GM18951 (cell line): ENCODE results near the gene PHACTR3.

Source experiments
- POLR2A ChIP-seq: IDR thresholded peaks from 4 replicates; pipeline ENCODE4 v1.6.1; 2011; ENCODE audit warnings: mild to moderate bottlenecking; ENCODE audit not compliant: insufficient read length, insufficient read depth; ENCODE audit errors: extremely low read depth
- in situ Hi-C: fragments of 300-500 bp; cut with MboI; formaldehyde crosslinking; loops from one replicate; pipeline ENCODE4 v1.12.0; 2022; ENCODE audit warnings: low sequenced_read_pairs, mixed read lengths, inconsistent platforms; ENCODE audit not compliant: unreplicated experiment

The PHACTR3 gene

GRCh38 chr20:59586613-59587012, 17.7 kb upstream of the PHACTR3 start:
- TF ChIP-seq POLR2A = no peak
- in situ Hi-C loops = loop anchor here (25.0 kb wide), 1 partner anchor 176 kb away; no protein-coding TSS in a partner anchor

- in situ Hi-C loops = loop anchor here (25.0 kb wide), 1 partner anchor 175 kb away; no protein-coding TSS in a partner anchor
- TF ChIP-seq POLR2A = no peak
Measured at GRCh38 chr20:59587570-59587969, 16.8 kb upstream of the PHACTR3 start.

DNA sequence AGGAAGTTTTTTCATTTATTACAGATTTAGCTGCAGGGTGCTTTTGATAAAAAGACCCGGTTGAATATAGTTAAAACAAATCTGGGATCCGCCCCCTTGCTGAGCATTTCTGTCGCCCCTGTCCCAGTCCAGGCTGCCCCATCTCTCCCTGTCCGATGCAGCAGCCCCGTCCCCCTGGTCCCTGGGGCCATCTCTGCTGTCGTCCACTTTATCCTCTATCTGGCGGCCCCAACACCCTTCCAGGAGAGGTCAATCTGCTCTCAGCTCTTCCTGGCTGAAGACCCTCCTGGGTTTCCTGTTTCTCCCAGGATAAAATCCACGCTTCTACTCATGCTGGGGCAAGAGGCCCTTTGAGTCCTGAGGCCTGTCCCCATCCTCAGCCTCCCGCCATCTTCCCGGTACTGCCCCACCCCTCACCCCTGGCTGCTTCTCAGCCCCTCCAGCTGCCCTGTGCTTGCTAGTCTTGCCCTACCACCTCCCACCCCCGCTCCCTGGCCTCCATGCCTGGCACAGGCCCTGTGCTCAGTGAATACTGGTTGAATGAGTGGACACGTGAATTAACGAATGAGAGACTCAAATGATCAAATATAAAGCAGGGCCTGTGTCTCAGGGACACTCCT, 16.0 kb upstream of the PHACTR3 start:
- in situ Hi-C loops = loop anchor here (25.0 kb wide), 1 partner anchor 174 kb away; no protein-coding TSS in a partner anchor
- TF ChIP-seq POLR2A = no peak

DNA sequence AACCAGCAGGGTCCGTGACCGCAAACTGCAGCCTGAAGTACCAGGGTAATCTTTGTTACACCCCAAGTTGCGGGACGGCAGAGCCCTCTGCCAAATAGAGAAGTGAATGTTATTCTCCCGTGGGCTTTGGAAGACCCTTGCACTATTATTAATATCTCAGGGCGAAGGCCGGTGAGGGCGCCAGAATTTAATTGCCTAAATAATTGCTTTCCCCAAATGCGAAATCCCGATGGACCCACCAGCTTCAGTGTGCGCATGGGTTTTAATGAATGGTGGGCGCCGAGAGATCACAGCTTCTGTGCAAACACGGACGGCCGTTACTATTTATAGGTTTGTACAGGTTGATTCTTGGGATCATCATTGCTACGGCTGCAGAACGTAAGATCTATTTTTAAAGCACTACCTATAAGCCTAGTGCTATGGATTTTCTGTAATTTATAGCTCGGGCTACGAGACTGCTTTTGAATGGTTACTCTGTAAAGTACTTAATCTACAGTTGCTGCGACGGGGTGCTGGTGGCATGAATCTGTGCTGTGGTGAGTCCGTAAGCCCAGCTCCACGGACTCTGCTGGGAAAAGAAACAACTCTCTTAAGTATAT, 15.2 kb upstream of the PHACTR3 start:
- TF ChIP-seq POLR2A = no peak
- in situ Hi-C loops = loop anchor here (25.0 kb wide), 1 partner anchor 173 kb away; no protein-coding TSS in a partner anchor

- no peak for TF ChIP-seq POLR2A
- in situ Hi-C loops = loop anchor here (25.0 kb wide), 1 partner anchor 171 kb away; no protein-coding TSS in a partner anchor
Measured at GRCh38 chr20:59591061-59591460, 13.3 kb upstream of the PHACTR3 start.

GRCh38 chr20:59596690-59597089, 7.7 kb upstream of the PHACTR3 start:
- in situ Hi-C loops = loop anchor here (25.0 kb wide), 1 partner anchor 166 kb away; no protein-coding TSS in a partner anchor
- no peak for TF ChIP-seq POLR2A

DNA sequence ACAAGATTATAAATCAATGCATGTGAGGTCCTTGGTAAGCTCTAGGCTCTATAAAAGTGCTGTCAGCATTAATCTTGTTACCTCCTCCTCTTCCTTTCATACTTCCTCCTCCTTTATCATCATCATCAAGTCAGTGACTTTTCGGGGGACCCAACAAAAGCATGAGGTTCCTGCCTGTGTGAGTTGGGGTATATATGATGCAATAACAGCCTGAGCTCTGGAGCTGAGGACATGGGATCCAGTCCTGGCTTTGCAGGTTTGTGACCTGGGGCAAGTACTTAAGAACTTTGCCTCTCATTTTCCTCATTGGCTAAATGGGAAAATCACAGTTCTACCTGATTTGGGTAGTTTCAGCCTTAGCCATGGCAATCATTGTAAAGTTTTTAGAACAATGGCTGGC, 7.1 kb upstream of the PHACTR3 start:
- in situ Hi-C loops = loop anchor here (25.0 kb wide), 1 partner anchor 165 kb away; no protein-coding TSS in a partner anchor
- no peak for TF ChIP-seq POLR2A

- no peak for TF ChIP-seq POLR2A
- in situ Hi-C loops = loop anchor here (25.0 kb wide), 1 partner anchor 164 kb away; no protein-coding TSS in a partner anchor
Measured at GRCh38 chr20:59598625-59599310, 5.6 kb upstream of the PHACTR3 start.

DNA sequence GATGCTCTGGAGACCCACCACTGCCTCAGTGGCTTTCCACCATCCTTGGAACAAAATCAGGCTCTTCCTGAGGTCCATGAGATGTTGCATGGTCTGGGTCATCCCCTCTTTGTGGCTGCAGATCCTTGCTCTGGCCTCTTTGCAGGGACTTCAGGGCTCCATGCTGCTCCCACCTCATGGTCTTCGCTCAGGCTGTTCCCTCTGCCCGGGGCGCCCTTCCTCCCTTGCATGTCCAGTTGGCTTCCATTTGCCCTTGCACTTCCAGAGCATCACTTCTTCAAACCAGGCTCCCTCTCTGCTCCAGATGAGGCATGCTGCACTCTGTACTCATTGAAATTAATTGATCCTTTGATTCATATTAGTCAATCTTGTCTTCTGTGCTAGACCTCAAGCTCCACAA, 4.4 kb upstream of the PHACTR3 start:
- no peak for TF ChIP-seq POLR2A
- in situ Hi-C loops = loop anchor here (25.0 kb wide), 1 partner anchor 162 kb away; no protein-coding TSS in a partner anchor

DNA sequence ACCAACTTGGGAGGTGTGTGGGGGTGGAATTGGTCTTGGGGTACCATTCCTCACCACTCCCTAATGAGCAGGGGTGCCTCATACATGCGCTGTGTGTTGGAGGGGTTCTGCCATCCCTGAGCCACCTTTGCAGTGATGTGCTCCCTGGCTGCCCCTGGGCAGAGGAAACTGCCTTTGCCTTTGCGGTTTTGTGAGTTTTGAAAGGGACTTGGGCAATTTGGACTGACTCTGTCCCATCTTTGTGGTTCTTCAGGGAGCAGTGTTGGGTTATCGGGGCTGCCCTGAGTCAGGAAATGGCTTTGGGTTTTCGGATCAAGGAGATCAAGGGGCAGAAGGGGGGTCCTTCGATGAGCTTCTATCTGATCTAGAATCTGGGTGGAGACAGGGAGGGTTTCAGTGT, 3.9 kb upstream of the PHACTR3 start:
- no peak for TF ChIP-seq POLR2A
- in situ Hi-C loops = no loop called here

DNA sequence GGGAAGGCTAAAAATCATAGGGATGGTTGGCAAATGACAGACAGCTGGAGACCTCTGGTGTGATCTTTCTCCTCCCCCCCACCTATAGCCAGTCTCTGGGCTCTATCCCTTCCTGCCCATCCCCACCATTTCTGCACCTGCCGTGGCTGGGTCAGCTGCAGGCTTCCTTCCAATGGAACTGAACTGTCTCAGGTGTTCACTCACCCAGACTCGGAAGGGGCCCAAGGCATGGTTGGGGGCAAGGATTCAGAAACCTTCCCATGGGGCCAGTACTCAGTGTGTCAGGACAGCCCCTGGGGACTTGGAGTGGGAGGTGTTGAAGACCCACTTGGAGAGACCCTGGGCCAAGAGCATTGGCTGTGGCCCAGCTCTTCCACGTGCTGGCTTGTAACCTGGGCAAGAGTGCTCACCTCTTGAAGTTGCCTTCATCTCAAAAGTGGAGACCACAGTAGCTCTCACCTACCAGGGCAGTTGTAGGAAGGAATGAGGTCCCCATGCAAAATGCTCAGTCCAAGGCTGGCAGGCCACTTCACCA, 1.7 kb upstream of the PHACTR3 start:
- TF ChIP-seq POLR2A = no peak

DNA sequence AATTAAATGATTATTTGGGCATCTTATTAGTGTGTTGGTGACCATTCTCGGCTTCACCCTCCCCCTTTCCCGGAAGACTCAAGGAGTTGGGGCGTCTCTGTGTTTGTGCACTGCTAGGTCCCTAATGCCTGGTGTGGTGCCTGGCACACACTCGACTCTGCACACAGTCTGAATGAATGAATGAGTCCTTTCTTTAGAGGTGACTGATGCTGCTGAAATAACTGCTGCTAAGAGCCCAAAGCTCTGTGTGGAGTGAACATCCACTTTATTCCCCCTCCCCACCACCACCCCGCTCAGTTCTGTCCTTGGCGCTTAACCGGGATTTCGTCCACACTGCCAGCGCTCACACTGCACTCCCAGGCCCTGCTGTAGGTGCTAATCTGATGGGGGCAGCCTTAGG, 1.2 kb upstream of the PHACTR3 start:
- no peak for TF ChIP-seq POLR2A
- in situ Hi-C loops = no loop called here

More for the DNA sequence above, 1.7 kb upstream of the PHACTR3 start:
- in situ Hi-C loops = no loop called here

DNA sequence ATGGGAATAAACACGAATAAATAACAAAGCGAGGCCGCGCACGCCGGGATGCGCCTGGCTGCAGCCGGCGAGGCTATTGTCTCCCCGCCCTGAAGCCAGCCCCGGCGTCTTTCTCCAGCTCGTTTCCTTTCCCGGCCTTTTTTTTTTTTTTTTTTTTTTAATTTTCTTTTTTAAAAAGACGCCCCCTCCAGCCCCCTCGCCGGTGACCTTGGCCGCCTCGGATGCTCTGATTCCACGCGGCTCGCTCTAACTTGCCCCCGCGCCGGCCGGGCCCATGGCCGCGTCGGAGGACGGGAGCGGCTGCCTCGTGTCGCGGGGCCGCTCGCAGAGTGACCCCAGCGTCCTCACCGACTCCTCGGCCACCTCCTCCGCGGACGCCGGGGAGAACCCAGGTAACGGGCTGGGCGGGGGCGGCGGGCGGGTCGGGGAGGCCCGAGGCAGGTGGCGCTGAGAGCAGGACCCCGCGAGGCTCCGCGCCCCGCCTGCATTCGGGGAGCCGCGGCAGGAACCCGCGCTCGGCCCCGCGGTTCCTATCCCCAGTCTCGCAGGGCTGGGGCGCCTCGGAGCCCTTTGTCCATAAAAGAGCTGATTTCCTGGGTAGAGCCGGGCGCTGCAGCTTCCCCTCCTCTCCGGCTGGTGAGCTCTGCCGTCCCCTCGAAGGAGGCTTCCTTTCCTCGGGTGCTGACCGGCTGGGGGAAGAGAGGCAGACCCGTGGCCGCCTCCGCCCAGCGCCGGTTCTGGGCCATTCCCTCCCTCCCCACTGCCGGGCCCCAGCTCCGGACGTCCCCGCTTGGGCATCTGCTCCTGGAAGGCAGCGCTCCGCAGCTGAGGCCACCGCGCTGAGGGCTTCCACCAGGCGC, 631 bp downstream of the PHACTR3 start:
- TF ChIP-seq POLR2A = no peak
- in situ Hi-C loops = no loop called here
